ENCODE measurements around the gene NEK1. TPM values are rescaled to one million over a fixed set of nuclear protein-coding genes. Genes with fewer than 3 reads are reported as not detected.

Gene NEK1
- total RNA-seq, 1 donor from 2014 or later = 13.0 TPM

- DNase-seq (ENCODE audit: low read depth) (peak; percentile 90), FAIRE-seq (peak; percentile 50)
- Mint-ChIP-seq H3K27ac (ENCODE audit: unreplicated experiment) (no peak overlapping the region), H3K36me3 (ENCODE audit: low read depth, unreplicated experiment) (no peaks in the 10 kb centered on the region), H3K27me3 (ENCODE audit: low read depth, unreplicated experiment) (no peaks in the 10 kb centered on the region), H3K9me3 (ENCODE audit: unreplicated experiment) (no peaks in the 10 kb centered on the region), H3K4me1 (ENCODE audit: low read depth, unreplicated experiment) (peaks cover 8% of the 10 kb centered on the region), H3K4me3 (ENCODE audit: unreplicated experiment) (no peak overlapping the region)
- H3K4me1 ChIP-seq (ENCODE audit: insufficient read depth, low read length) = peaks cover 12% of the 10 kb centered on the region
- H3K79me2 ChIP-seq (ENCODE audit: insufficient read depth, low read length) = no peaks in the 10 kb centered on the region
- no peak for TF ChIP-seq CTCF (IDR thresholded peaks at IDR 0.05; ENCODE audit: insufficient read depth, low read depth, low read length)
- TF ChIP-seq EZH2 (IDR thresholded peaks at IDR 0.05; ENCODE audit: insufficient read depth, low read length) = no peak
- no peak overlapping the region for H3K4me3 ChIP-seq (ENCODE audit: insufficient read depth, low read depth, low read length)
- no peaks in the 10 kb centered on the region for H3K27me3 ChIP-seq (ENCODE audit: insufficient read depth, low read length)
- no peak overlapping the region for H3K4me2 ChIP-seq (ENCODE audit: low read length)
- peaks cover 4% of the 10 kb centered on the region for H3K36me3 ChIP-seq (ENCODE audit: insufficient read depth, low read length)
- H2AFZ ChIP-seq (ENCODE audit: low read depth, low read length) = no peak overlapping the region
- H3K9ac ChIP-seq (ENCODE audit: low read length) = no peak overlapping the region
- peak overlapping the region; percentile 71 for H3K27ac ChIP-seq (ENCODE audit: low read depth, low read length)
- no peaks in the 10 kb centered on the region for H3K9me3 ChIP-seq (ENCODE audit: insufficient read depth, low read depth, low read length)
- no peaks in the 10 kb centered on the region for H4K20me1 ChIP-seq (ENCODE audit: insufficient read depth, low read length)
Measured at GRCh38 chr4:169398316-169398715, 214.1 kb downstream of the NEK1 start.

DNA sequence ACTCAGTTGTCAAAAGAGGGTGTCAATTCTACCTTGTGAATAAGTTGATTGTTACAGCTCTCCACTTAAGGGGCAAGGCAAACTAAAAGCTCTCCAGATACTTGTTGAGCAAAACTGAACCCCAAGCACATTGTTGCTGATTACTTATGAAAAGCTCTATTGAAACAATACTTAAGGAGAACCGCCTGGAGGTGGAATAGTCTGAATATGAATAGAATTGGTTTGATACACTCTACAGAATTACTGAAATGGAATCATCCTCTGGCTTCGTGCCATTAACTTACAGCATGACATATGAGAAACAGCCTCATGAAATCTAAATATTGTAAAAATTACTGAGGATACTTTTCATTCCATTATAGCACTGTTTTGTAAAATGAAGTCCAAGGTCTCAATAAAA, 214.6 kb downstream of the NEK1 start:
- H3K36me3 ChIP-seq (ENCODE audit: insufficient read depth, low read length) = peaks cover 4% of the 10 kb centered on the region
- Mint-ChIP-seq H3K9me3 (ENCODE audit: unreplicated experiment) (no peaks in the 10 kb centered on the region), H3K27ac (ENCODE audit: unreplicated experiment) (no peak overlapping the region), H3K4me3 (ENCODE audit: unreplicated experiment) (no peak overlapping the region), H3K4me1 (ENCODE audit: low read depth, unreplicated experiment) (peaks cover 8% of the 10 kb centered on the region), H3K36me3 (ENCODE audit: low read depth, unreplicated experiment) (no peaks in the 10 kb centered on the region), H3K27me3 (ENCODE audit: low read depth, unreplicated experiment) (no peaks in the 10 kb centered on the region)
- H3K4me1 ChIP-seq (ENCODE audit: insufficient read depth, low read length) = peaks cover 12% of the 10 kb centered on the region
- FAIRE-seq = peak; percentile 63
- peak; percentile 55 for DNase-seq (ENCODE audit: low read depth)
- no peaks in the 10 kb centered on the region for H3K9me3 ChIP-seq (ENCODE audit: insufficient read depth, low read depth, low read length)
- TF ChIP-seq EZH2 (IDR thresholded peaks at IDR 0.05; ENCODE audit: insufficient read depth, low read length) (no peak), CTCF (IDR thresholded peaks at IDR 0.05; ENCODE audit: insufficient read depth, low read depth, low read length) (no peak)
- no peak overlapping the region for H2AFZ ChIP-seq (ENCODE audit: low read depth, low read length)
- peak overlapping the region; percentile 3 for H3K9ac ChIP-seq (ENCODE audit: low read length)
- no peaks in the 10 kb centered on the region for H3K79me2 ChIP-seq (ENCODE audit: insufficient read depth, low read length)
- peak overlapping the region; percentile 71 for H3K27ac ChIP-seq (ENCODE audit: low read depth, low read length)
- H3K4me2 ChIP-seq (ENCODE audit: low read length) = no peak overlapping the region
- H3K27me3 ChIP-seq (ENCODE audit: insufficient read depth, low read length) = no peaks in the 10 kb centered on the region
- H3K4me3 ChIP-seq (ENCODE audit: insufficient read depth, low read depth, low read length) = no peak overlapping the region
- no peaks in the 10 kb centered on the region for H4K20me1 ChIP-seq (ENCODE audit: insufficient read depth, low read length)

GRCh38 chr4:169385376-169385775, 227.0 kb downstream of the NEK1 start:
- Histone ChIP-seq H2AFZ (ENCODE audit: low read depth, low read length) (no peak overlapping the region), H3K4me3 (ENCODE audit: insufficient read depth, low read depth, low read length) (no peak overlapping the region), H4K20me1 (ENCODE audit: insufficient read depth, low read length) (no peaks in the 10 kb centered on the region), H3K4me1 (ENCODE audit: insufficient read depth, low read length) (peaks cover 6% of the 10 kb centered on the region), H3K9me3 (ENCODE audit: insufficient read depth, low read depth, low read length) (no peaks in the 10 kb centered on the region), H3K9ac (ENCODE audit: low read length) (no peak overlapping the region), H3K36me3 (ENCODE audit: insufficient read depth, low read length) (no peaks in the 10 kb centered on the region), H3K4me2 (ENCODE audit: low read length) (no peak overlapping the region), H3K79me2 (ENCODE audit: insufficient read depth, low read length) (no peaks in the 10 kb centered on the region), H3K27ac (ENCODE audit: low read depth, low read length) (no peak overlapping the region), H3K27me3 (ENCODE audit: insufficient read depth, low read length) (no peaks in the 10 kb centered on the region)
- Mint-ChIP-seq H3K9me3 (ENCODE audit: unreplicated experiment) (peaks cover 16% of the 10 kb centered on the region), H3K27me3 (ENCODE audit: low read depth, unreplicated experiment) (no peaks in the 10 kb centered on the region), H3K4me3 (ENCODE audit: unreplicated experiment) (no peak overlapping the region), H3K27ac (ENCODE audit: unreplicated experiment) (no peak overlapping the region), H3K4me1 (ENCODE audit: low read depth, unreplicated experiment) (peaks cover 4% of the 10 kb centered on the region), H3K36me3 (ENCODE audit: low read depth, unreplicated experiment) (peaks cover 2% of the 10 kb centered on the region)
- FAIRE-seq = no peak
- TF ChIP-seq CTCF (IDR thresholded peaks at IDR 0.05; ENCODE audit: insufficient read depth, low read depth, low read length) = no peak
- no peak for TF ChIP-seq EZH2 (IDR thresholded peaks at IDR 0.05; ENCODE audit: insufficient read depth, low read length)
- DNase-seq (ENCODE audit: low read depth) = peak; percentile 49

Measured in astrocyte (in vitro differentiated cells and primary cell).